Measurements from ENCODE around the gene SYNM.

The SYNM gene

GRCh38 chr15:99125061-99125891, 20.4 kb downstream of the SYNM start:
- no peak for DNase-seq

DNA sequence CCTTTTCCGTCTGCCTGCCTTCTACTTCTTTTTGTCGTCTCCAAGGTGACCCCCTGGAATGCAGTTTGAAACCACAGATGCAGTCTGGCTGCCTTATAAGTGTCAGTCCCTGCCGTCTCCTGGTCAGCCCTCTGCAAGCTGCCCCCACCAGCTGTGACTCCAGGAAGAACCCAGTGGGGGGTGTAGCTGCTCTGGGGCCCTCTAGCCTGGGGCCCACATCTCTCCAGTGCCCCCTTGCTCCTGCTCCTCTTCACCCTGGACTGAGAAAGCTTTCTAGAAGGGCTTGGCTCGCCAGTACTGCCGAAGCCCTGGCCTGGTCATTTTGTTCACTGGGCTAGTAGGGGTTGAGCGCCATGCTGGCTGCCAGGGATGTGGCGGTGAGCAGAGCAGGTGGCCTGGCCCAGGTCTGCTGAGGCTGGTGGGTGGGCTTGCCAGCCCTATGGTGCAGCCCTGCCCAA, 21.3 kb downstream of the SYNM start:
- DNase-seq = no peak

DNA sequence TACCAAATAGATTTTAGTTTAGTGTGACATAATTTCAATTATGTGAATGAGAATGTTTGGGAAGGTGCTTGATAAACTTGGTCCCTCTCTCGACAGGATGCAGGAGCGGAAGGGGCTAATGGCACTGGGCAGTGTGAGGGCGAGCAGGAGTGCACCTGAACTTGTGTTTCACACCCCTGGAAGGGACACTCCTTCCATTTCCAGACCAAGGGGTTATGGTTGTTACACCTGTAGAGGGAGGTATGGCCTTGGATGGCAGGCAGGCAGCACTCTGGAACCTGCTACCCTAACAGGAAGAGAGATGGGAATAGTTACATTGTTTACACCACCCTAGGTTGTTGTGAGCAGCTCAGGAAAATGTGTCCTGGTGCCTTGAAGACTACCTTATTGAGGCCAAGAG, 22.1 kb downstream of the SYNM start:
- DNase-seq = no peak

- DNase-seq = no peak
These were observed 22.9 kb downstream of the SYNM start for GRCh38 chr15:99127773-99128172.

- no peak for DNase-seq
These were observed 23.5 kb downstream of the SYNM start for GRCh38 chr15:99128411-99128810.

GRCh38 chr15:99129644-99130043, 24.8 kb downstream of the SYNM start:
- DNase-seq = no peak

DNA sequence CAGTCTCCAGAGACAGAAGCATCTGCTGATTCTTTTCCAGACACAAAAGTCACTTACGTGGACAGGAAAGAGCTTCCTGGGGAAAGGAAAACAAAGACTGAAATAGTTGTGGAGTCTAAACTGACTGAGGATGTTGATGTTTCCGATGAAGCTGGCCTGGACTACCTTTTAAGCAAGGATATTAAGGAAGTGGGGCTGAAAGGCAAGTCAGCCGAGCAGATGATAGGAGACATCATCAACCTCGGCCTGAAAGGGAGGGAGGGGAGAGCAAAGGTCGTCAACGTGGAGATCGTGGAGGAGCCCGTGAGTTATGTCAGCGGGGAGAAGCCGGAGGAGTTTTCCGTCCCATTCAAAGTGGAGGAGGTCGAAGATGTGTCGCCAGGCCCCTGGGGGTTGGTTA, 25.4 kb downstream of the SYNM start:
- no peak for DNase-seq

- no peak for DNase-seq
These were observed 26.0 kb downstream of the SYNM start for GRCh38 chr15:99130765-99131440.

DNA sequence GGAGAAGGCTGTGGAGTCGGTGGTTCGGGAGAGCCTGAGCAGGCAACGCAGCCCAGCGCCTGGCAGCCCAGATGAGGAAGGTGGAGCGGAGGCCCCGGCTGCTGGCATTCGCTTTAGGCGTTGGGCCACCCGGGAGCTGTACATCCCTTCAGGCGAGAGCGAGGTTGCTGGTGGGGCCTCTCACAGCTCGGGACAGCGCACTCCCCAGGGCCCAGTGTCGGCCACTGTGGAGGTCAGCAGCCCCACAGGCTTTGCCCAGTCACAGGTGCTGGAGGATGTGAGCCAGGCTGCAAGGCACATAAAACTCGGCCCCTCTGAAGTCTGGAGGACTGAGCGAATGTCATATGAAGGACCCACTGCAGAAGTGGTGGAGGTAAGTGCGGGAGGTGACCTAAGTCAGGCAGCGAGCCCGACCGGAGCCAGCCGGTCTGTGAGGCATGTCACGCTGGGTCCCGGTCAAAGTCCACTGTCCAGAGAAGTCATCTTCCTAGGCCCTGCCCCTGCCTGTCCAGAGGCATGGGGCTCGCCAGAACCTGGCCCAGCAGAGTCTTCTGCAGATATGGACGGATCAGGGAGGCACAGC, 26.7 kb downstream of the SYNM start:
- no peak for DNase-seq

GRCh38 chr15:99132122-99132521, 27.2 kb downstream of the SYNM start:
- DNase-seq = no peak

- no peak for DNase-seq
These were observed 27.9 kb downstream of the SYNM start for GRCh38 chr15:99132634-99133287.

DNA sequence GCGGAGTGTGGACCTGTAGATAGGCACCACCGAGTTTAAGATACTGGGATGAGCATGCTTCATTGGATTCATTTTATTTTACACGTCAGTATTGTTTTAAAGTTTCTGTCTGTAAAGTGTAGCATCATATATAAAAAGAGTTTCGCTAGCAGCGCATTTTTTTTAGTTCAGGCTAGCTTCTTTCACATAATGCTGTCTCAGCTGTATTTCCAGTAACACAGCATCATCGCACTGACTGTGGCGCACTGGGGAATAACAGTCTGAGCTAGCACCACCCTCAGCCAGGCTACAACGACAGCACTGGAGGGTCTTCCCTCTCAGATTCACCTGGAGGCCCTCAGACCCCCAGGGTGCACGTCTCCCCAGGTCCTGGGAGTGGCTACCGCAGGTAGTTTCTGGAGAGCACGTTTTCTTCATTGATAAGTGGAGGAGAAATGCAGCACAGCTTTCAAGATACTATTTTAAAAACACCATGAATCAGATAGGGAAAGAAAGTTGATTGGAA, 29.5 kb downstream of the SYNM start:
- DNase-seq = no peak

DNA sequence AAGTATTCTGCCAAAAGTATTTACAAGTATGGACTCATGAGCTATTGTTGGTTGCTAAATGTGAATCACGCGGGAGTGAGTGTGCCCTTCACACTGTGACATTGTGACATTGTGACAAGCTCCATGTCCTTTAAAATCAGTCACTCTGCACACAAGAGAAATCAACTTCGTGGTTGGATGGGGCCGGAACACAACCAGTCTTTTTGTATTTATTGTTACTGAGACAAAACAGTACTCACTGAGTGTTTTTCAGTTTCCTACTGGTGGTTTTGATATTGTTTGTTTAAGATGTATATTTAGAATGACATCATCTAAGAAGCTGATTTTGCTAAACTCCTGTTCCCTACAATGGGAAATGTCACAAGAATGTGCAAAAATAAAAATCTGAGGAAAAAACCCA, 30.3 kb downstream of the SYNM start:
- DNase-seq = no peak

DNA sequence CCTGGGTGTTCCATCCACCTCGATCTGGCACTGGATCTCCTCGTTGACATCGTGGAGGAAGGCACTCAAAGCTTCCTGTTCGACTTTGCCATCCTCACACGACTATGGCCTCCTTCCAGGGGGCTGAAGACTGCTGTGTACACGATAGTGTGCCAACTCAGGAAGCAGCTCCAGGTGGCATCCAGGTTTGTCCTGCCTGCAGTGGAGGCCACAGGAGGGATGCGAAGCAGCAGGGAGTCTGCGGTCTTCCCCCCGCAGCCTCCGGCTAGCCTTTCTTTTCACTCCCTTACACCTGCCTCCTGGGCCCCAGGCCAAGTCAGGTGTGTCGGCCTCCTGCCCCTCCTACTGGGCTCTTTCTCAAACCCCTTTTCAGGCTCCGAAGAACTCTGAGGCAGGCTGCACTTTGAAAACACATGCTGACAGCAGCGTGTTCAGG, 32.2 kb downstream of the SYNM start:
- no peak for DNase-seq

DNA sequence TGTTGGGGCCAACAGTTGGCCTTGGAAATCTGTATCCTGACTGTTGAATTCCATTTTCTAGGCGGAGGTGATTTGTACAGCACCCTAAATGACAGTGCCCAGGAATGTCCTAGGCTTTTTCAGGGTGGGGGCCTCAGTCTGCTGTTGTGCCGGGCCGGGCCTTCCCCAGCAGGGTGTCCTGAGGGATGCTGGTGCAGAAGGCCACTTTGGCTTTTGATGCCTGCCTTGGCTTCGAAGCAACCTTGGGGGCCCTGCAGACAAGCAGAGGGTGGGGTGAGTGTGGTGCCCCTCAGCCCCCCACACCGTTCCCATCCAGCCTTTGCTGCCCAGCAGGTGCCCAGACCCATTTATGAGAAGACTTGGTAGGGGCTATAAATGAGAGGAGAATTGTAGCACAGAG, 33.0 kb downstream of the SYNM start:
- no peak for DNase-seq

- no peak for DNase-seq
These were observed 33.7 kb downstream of the SYNM start for GRCh38 chr15:99138491-99138982.

GRCh38 chr15:99139276-99139675, 34.4 kb downstream of the SYNM start:
- no peak for DNase-seq

GRCh38 chr15:99140590-99140989, 35.7 kb downstream of the SYNM start:
- DNase-seq = no peak

DNA sequence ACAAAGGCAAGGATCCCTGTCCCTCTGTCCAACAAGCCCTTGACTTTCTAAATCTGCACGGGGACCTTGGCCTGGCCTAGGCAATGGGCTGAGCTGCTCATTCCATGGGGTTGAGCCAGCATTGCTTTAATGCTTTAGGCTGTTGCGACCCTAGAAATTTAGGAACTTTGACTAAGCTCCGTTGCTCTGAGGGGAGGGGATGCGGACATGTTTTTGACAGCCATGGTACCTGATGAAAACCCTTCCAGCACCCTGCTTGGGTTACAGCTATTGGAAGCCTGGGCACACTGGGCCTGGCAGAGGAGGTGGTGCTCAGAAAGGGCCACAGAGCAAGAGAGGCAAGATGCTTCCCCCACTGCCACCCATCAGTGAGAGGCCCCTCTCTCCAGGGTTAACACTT, 37.1 kb downstream of the SYNM start:
- DNase-seq = no peak

GRCh38 chr15:99142562-99142961, 37.7 kb downstream of the SYNM start:
- DNase-seq = no peak

DNA sequence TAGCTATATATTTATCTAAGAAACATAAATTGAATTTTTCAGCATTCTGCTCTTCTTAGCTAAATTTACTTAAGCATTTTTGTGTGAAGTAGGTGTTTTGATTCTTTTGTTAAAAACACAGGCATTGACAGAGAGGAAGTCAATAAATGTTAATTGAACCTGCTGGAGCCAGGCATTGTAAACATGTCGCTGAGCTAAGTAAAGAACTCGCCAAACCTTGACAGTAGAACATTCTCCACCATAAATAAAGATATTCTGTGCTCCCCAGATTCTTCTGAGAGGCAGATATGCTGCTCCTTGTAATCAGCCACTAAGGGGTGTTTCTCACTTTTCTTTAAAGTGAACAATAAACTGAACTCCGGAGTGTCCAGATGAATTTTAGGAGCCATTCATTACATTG, 38.4 kb downstream of the SYNM start:
- DNase-seq = no peak

DNA sequence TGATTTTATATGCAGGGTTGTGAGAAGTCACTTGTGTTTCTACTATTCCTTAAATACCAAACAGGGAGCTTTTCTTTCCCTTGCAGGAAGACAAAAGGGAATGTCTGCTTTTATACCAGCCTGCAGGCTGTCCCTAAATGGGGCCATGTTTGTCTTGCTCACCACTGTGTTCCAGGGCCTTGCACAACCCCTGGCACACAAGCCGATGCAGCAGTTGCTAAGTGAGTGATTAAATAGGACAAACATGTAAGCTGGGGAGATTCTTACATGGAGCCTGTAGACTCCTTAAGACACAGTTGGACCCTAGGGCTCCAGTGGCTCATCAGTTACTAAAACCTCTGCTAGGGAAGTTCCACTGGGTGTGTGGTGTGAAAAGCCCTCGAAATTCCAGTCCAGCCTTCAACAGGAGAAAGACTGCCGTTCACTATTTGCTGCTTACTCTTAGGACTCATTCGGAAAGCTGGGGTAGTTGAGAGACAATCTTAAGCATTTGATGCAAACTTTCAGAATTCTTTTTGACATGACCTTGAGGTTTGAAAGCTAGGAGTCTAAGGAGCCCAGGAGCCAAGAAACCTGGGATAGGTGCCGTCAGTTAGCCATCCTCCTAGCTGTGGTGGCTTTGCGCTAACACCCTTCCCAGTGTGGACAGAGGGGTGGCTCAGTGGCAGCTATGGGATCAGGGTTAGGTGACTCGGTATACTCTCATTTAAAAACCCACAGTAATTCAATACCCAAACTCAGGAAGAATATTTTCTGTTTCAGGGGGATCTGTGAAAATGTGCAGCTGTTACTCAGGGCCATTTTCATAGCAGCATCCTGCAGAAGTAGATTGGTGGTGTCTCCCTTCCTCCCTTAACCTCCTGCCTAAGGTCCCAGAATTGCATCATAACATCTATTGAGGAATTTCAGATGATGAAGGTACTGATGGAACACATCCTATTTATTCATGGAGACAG, 39.1 kb downstream of the SYNM start:
- no peak for DNase-seq

Measured in hematopoietic multipotent progenitor cell treated with erythropoietin and hydrocortisone succinate and interleukin-3 and kit ligand, for 6 days (in vitro differentiated cells).